CD14-positive monocyte (primary cell): ENCODE results near the gene CASR. TPM values are rescaled to one million over a fixed set of nuclear protein-coding genes. Genes with fewer than 3 reads are reported as not detected.
"Not testable (repeated sequence)": the region's sequence is repeated elsewhere in the genome, so short reads cannot be mapped to it uniquely, and the experiment has no call there.

ENCODE experiments used
- DNase-seq, 3 donors: peaks; one replicate each; pipeline ENCODE4 v3.0.0-alpha.2; 2011 to 2022
- H2AFZ ChIP-seq: 2 replicates; pipeline ENCODE4 v1.6.0; 2012; ENCODE audit warnings: mild to moderate bottlenecking, low read depth, low read length, inconsistent platforms; ENCODE audit not compliant: insufficient read depth, poor library complexity, severe bottlenecking
- H3K27ac ChIP-seq, 2 donors: 1 replicate in 1 of 2; 2 replicates in 1 of 2; pipeline ENCODE4 v1.5.1; 2012 to 2013; ENCODE audit warnings: low read length in 2 of 2, control low read depth in 1 of 2, inconsistent platforms in 1 of 2, low read depth in 1 of 2, mild to moderate bottlenecking in 1 of 2
- H3K27me3 ChIP-seq, 2 donors: one replicate each; pipeline versions ENCODE4 v1.6.0 to v1.6.1; 2011 to 2013; ENCODE audit warnings: low read length in 2 of 2; ENCODE audit not compliant: control insufficient read depth in 2 of 2, insufficient read depth in 2 of 2
- H3K36me3 ChIP-seq, 2 donors: replicated peaks in 1 of 2; 1 replicate in 1 of 2; 2 replicates in 1 of 2; pipeline versions ENCODE4 v1.5.1 to v1.6.1; 2012 to 2013; ENCODE audit warnings: low read length in 2 of 2, control low read depth in 1 of 2, inconsistent platforms in 1 of 2, mild to moderate bottlenecking in 1 of 2; ENCODE audit not compliant: insufficient read depth in 2 of 2, control insufficient read depth in 1 of 2
- H3K4me1 ChIP-seq, 2 donors: 1 replicate in 1 of 2; 2 replicates in 1 of 2; pipeline versions ENCODE4 v1.5.1 to v1.6.1; 2012 to 2013; ENCODE audit warnings: low read length in 2 of 2, control low read depth in 1 of 2, inconsistent platforms in 1 of 2, mild to moderate bottlenecking in 1 of 2, moderate library complexity in 1 of 2; ENCODE audit not compliant: insufficient read depth in 2 of 2, control insufficient read depth in 1 of 2
- H3K4me2 ChIP-seq: replicated peaks from 2 replicates; pipeline ENCODE3; 2012; ENCODE audit warnings: low read length, moderate library complexity, mild to moderate bottlenecking; ENCODE audit not compliant: poor library complexity, severe bottlenecking; ENCODE audit errors: extremely low read depth
- H3K4me3 ChIP-seq, 3 experiments: fragments of 200-600 bp in 1 of 3; sonication (generic) in 1 of 3; replicated peaks in 1 of 3; 1 replicate in 2 of 3; 2 replicates in 1 of 3; pipeline ENCODE4 v1.5.1; 2011 to 2013; ENCODE audit warnings: low read length in 3 of 3, mild to moderate bottlenecking in 3 of 3, control low read depth in 2 of 3, low read depth in 2 of 3, inconsistent platforms in 1 of 3, moderate library complexity in 1 of 3
- H3K79me2 ChIP-seq: 2 replicates; pipeline ENCODE4 v1.6.0; 2012; ENCODE audit warnings: mild to moderate bottlenecking, control low read depth, inconsistent platforms, low read length, moderate library complexity; ENCODE audit not compliant: insufficient read depth
- H3K9ac ChIP-seq: 2 replicates; pipeline ENCODE4 v1.6.0; 2017; ENCODE audit warnings: low read length, mild to moderate bottlenecking; ENCODE audit not compliant: insufficient read depth, poor library complexity, severe bottlenecking
- H3K9me3 ChIP-seq, 2 donors: replicated peaks in 1 of 2; 1 replicate in 1 of 2; 2 replicates in 1 of 2; pipeline versions ENCODE4 v1.5.1 to v1.6.1; 2012 to 2013; ENCODE audit warnings: low read length in 2 of 2, control low read depth in 1 of 2; ENCODE audit not compliant: control insufficient read depth in 1 of 2, insufficient read depth in 1 of 2
- H4K20me1 ChIP-seq: 2 replicates; pipeline ENCODE4 v1.6.0; 2012; ENCODE audit warnings: mild to moderate bottlenecking, low read length, control low read depth, moderate library complexity; ENCODE audit not compliant: insufficient read depth
- H3K27ac Mint-ChIP-seq, 7 donors: one replicate each; pipeline ENCODE4 v1.8.0; 2020; ENCODE audit warnings: mild to moderate bottlenecking in 7 of 7, mixed read lengths in 7 of 7, moderate library complexity in 6 of 7, inconsistent platforms in 2 of 7
- H3K27me3 Mint-ChIP-seq, 3 donors: one replicate each; pipeline ENCODE4 v1.8.0; 2021 to 2022; ENCODE audit warnings: low read depth in 3 of 3, mild to moderate bottlenecking in 3 of 3, mixed read lengths in 3 of 3, moderate library complexity in 3 of 3, inconsistent platforms in 1 of 3
- H3K36me3 Mint-ChIP-seq, 2 donors: one replicate each; pipeline ENCODE4 v1.8.0; 2020; ENCODE audit warnings: mixed read lengths in 2 of 2, inconsistent platforms in 1 of 2, mild to moderate bottlenecking in 1 of 2
- H3K4me1 Mint-ChIP-seq: one replicate; pipeline ENCODE4 v1.8.0; 2020; ENCODE audit warnings: mild to moderate bottlenecking, mixed read lengths
- H3K4me3 Mint-ChIP-seq, 2 donors: one replicate each; pipeline ENCODE4 v1.8.0; 2020; ENCODE audit warnings: mild to moderate bottlenecking in 2 of 2, mixed read lengths in 2 of 2, moderate library complexity in 1 of 2
- H3K9me3 Mint-ChIP-seq, 7 donors: one replicate each; pipeline ENCODE4 v1.8.0; 2020 to 2022; ENCODE audit warnings: mixed read lengths in 7 of 7, mild to moderate bottlenecking in 6 of 7, moderate library complexity in 6 of 7, inconsistent platforms in 2 of 7
- WGBS: methylation state at CpG from one replicate; pipeline ENCODE4 v1.1.5; 2013; ENCODE audit warnings: missing lambda C conversion rate; ENCODE audit not compliant: insufficient coverage; 5-methylcytosine and 5-hydroxymethylcytosine counted together
- intact Hi-C, 2 donors: fragments of 100-400 bp; cut with micrococcal nuclease; formaldehyde crosslinking; loops; one replicate each; pipeline versions ENCODE4 v1.15.0 to v1.15.1; 2023
- polyA plus RNA-seq, 3 donors: library from polyadenylated mRNA; depleted of rRNA in 1 of 3; unstranded in 2 of 3; stranded (reverse) in 1 of 3; fragments of 300-500 nt in 2 of 3; fragments of >200 nt in 1 of 3; fragmentation: Illumina TruSeq in 2 of 3; gene quantifications; 1 replicate in 2 of 3; 2 replicates in 1 of 3; pipeline ENCODE4 v1.2.3, GENCODE V29; 2012 to 2021
- TF ChIP-seq, protein P1 (sequence below): fragments of 200-600 bp; IDR thresholded peaks from one replicate; pipeline ENCODE4 v1.8.0; 2022; ENCODE audit warnings: antibody characterized with exemption, mild to moderate bottlenecking

Gene CASR
- polyA plus RNA-seq, 3 donors: 0.01 TPM; not detected in 2

DNA sequence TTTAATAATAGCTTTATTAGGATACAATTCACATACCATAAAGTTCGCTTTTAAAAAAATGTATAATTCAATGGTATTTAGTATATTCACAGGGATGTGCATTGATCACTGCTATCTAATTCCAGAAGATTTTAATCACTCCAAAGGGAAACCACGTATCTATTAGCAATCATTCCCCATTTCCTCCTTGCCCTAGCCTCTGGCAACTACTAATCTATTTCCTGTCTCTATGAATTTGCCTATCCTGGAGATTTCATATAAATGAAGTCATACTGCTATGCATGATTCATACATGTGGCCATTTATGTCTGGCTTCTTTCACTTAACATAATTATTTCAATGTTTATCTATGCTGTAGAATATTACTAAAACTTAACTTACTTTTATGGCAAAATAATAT is 32.0 kb upstream of the CASR start:
- Histone ChIP-seq H3K27me3 (no peaks in the 10 kb centered on the region), H3K79me2 (no peaks in the 10 kb centered on the region), H3K9ac (no peak overlapping the region), H3K27ac (no peak overlapping the region), H3K4me3 (no peak overlapping the region), H3K9me3 (peaks cover 17 to 41% of the 10 kb centered on the region in 2 donors), H3K4me2 (no peak overlapping the region), H4K20me1 (no peaks in the 10 kb centered on the region), H3K4me1 (no peaks in the 10 kb centered on the region), H3K36me3 (no peaks in the 10 kb centered on the region), H2AFZ (no peak overlapping the region)
- DNase-seq: no peak
- intact Hi-C loops: no loop called here
- peaks cover 1 to 2% (median 1%) of the 10 kb centered on the region in 3 donors for H3K27me3 Mint-ChIP-seq
- TF ChIP-seq, protein P1, sequence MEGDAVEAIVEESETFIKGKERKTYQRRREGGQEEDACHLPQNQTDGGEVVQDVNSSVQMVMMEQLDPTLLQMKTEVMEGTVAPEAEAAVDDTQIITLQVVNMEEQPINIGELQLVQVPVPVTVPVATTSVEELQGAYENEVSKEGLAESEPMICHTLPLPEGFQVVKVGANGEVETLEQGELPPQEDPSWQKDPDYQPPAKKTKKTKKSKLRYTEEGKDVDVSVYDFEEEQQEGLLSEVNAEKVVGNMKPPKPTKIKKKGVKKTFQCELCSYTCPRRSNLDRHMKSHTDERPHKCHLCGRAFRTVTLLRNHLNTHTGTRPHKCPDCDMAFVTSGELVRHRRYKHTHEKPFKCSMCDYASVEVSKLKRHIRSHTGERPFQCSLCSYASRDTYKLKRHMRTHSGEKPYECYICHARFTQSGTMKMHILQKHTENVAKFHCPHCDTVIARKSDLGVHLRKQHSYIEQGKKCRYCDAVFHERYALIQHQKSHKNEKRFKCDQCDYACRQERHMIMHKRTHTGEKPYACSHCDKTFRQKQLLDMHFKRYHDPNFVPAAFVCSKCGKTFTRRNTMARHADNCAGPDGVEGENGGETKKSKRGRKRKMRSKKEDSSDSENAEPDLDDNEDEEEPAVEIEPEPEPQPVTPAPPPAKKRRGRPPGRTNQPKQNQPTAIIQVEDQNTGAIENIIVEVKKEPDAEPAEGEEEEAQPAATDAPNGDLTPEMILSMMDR: no peak
- H3K4me3 Mint-ChIP-seq: no peak overlapping the region
- peaks cover 27 to 41% (median 36%) of the 10 kb centered on the region in 7 donors for H3K9me3 Mint-ChIP-seq
- H3K27ac Mint-ChIP-seq: no peak overlapping the region
- H3K36me3 Mint-ChIP-seq: peaks cover 0 to 5% of the 10 kb centered on the region in 2 donors
- peaks cover 3% of the 10 kb centered on the region for H3K4me1 Mint-ChIP-seq
- WGBS: no CpG with 5 or more reads among the region's 2 CpGs

DNA sequence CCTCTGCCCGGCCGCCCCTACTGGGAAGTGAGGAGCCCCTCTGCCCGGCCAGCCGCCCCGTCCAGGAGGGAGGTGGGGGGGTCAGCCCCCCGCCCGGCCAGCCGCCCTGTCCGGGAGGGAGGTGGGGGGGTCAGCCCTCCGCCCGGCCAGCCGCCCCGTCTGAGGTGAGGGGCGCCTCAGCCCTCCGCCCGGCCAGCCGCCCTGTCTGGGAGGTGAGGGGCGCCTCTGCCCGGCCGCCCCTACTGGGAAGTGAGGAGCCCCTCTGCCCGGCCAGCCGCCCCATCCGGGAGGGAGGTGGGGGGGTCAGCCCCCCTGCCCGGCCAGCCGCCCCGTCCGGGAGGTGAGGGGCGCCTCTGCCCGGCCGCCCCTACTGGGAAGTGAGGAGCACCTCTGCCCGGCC is 18.5 kb upstream of the CASR start:
- H3K4me1 Mint-ChIP-seq, H3K4me3 Mint-ChIP-seq, H3K4me2 ChIP-seq, H3K9ac ChIP-seq, H2AFZ ChIP-seq, H3K36me3 ChIP-seq, H3K27me3 ChIP-seq, H4K20me1 ChIP-seq, DNase-seq, H3K27ac ChIP-seq, H3K4me1 ChIP-seq, H3K36me3 Mint-ChIP-seq, H3K27me3 Mint-ChIP-seq, H3K27ac Mint-ChIP-seq, H3K4me3 ChIP-seq, intact Hi-C loops, H3K79me2 ChIP-seq: not testable (repeated sequence)
- H3K9me3 ChIP-seq: peaks cover 5 to 19% of the 10 kb centered on the region in 2 donors
- no CpG with 5 or more reads among the region's 31 CpGs for WGBS
- peaks cover 7 to 32% (median 22%) of the 10 kb centered on the region in 7 donors for H3K9me3 Mint-ChIP-seq
